HCT116 (cell line): Measurements from ENCODE around the gene CCDC74A. TPM values are rescaled to one million over a fixed set of nuclear protein-coding genes. Genes with fewer than 3 reads are reported as not detected.
"Not testable (repeated sequence)": the region's sequence is repeated elsewhere in the genome, so short reads cannot be mapped to it uniquely, and the experiment has no call there.

Experiments used
- ATAC-seq: fragments of 200-7000 bp; cut with Tn5 transposase; 2 replicates; pipeline ENCODE4 v1.9.1; 2020; ENCODE audit warnings: mild to moderate bottlenecking, moderate library complexity
- BruUV-seq: library from RNA; stranded (reverse); fragments of 400-500 nt; replicated peaks from 2 replicates; lab custom pipeline; 2021; lab: Mats Ljungman, UMichigan
- CTCF ChIA-PET: fragments of 300-600 bp; sonication (Branson Sonifier 250); formaldehyde crosslinking; loops from one replicate; lab custom pipeline; 2021; ENCODE audit warnings: antibody characterized with exemption; lab: Charles Lee
- POLR2A ChIA-PET: fragments of 300-600, 350-600 bp; sonication (Branson Sonifier 250); formaldehyde crosslinking; loops from one replicate; lab custom pipeline; 2021; ENCODE audit warnings: antibody characterized with exemption; lab: Charles Lee
- RAD21 ChIA-PET, 2 experiments: fragments of 300-600 bp; sonication (Branson Sonifier 250); formaldehyde crosslinking; loops; one replicate each; lab custom pipeline; 2023; ENCODE audit warnings: low total read pairs in 2 of 2; ENCODE audit not compliant: uncharacterized antibody in 2 of 2, unreplicated experiment in 2 of 2, low non-redundant PET in 1 of 2; lab: Charles Lee
- DNase-seq: peaks from one replicate; pipeline ENCODE4 v3.0.0-alpha.2; 2010; ENCODE audit warnings: low read depth, low spot score
- H2AFZ ChIP-seq: fragments of 200-600 bp; shearing (Covaris generic), sonication (generic); 2 replicates; pipeline ENCODE4 v1.6.1; 2017; ENCODE audit warnings: low read depth, mixed run types, mixed read lengths, antibody characterized with exemption, low read length; ENCODE audit not compliant: poor library complexity, severe bottlenecking
- H3K27ac ChIP-seq: 2 replicates; pipeline ENCODE4 v1.5.1; 2012; ENCODE audit warnings: low read depth, low read length
- H3K27me3 ChIP-seq: fragments of 200-600 bp; sonication (generic); 2 replicates; pipeline ENCODE4 v1.6.1; 2016; ENCODE audit warnings: mixed run types, low read length, mixed read lengths; ENCODE audit not compliant: insufficient read depth
- H3K36me3 ChIP-seq, 2 experiments: fragments of 200-500 bp in 1 of 2; fragments of 200-600 bp in 1 of 2; sonication (Bioruptor generic) in 1 of 2; sonication (generic) in 1 of 2; 2 replicates each; pipeline versions ENCODE4 v1.5.1 to v1.6.1; 2014 to 2016; ENCODE audit warnings: low read length in 2 of 2, inconsistent platforms in 1 of 2, mixed read lengths in 1 of 2, mixed run types in 1 of 2; ENCODE audit not compliant: insufficient read depth in 2 of 2, control insufficient read depth in 1 of 2
- H3K4me1 ChIP-seq, 2 experiments: fragments of 200-600 bp in 1 of 2; sonication (generic) in 1 of 2; 2 replicates each; pipeline versions ENCODE4 v1.5.1 to v1.6.1; 2012 to 2017; ENCODE audit warnings: low read length in 2 of 2, inconsistent platforms in 1 of 2, mild to moderate bottlenecking in 1 of 2, mixed read lengths in 1 of 2, mixed run types in 1 of 2, moderate library complexity in 1 of 2; ENCODE audit not compliant: insufficient read depth in 2 of 2, control insufficient read depth in 1 of 2
- H3K4me2 ChIP-seq: fragments of 200-600 bp; sonication (generic); 2 replicates; pipeline ENCODE4 v1.6.1; 2017; ENCODE audit warnings: mixed run types, low read length, mixed read lengths
- H3K4me3 ChIP-seq, 2 experiments: fragments of 200-600 bp in 1 of 2; sonication (generic) in 1 of 2; replicated peaks in 1 of 2; 2 replicates each; pipeline ENCODE4 v1.5.1; 2011 to 2016; ENCODE audit warnings: low read length in 2 of 2, control low read depth in 1 of 2, low read depth in 1 of 2, mild to moderate bottlenecking in 1 of 2, mixed read lengths in 1 of 2, mixed run types in 1 of 2
- H3K79me2 ChIP-seq: fragments of 200-600 bp; sonication (generic); 2 replicates; pipeline ENCODE4 v1.6.1; 2017; ENCODE audit warnings: mild to moderate bottlenecking, mixed run types, low read length, moderate library complexity, mixed read lengths; ENCODE audit not compliant: insufficient read depth
- H3K9ac ChIP-seq: fragments of 200-600 bp; sonication (generic); 2 replicates; pipeline ENCODE4 v1.6.1; 2016; ENCODE audit warnings: low read length, mixed read lengths
- H3K9me2 ChIP-seq: fragments of 200-600 bp; sonication (generic), shearing (Covaris generic); 2 replicates; pipeline ENCODE4 v1.6.1; 2017; ENCODE audit warnings: mixed run types, mild to moderate bottlenecking, moderate library complexity; ENCODE audit not compliant: insufficient read depth
- H3K9me3 ChIP-seq, 2 experiments: fragments of 200-500 bp in 1 of 2; fragments of 200-600 bp in 1 of 2; sonication (Bioruptor generic) in 1 of 2; sonication (generic) in 1 of 2; 2 replicates each; pipeline ENCODE4 v1.6.1; 2014 to 2017; ENCODE audit warnings: low read length in 2 of 2, mixed read lengths in 2 of 2, inconsistent platforms in 1 of 2, low read depth in 1 of 2, mild to moderate bottlenecking in 1 of 2, mixed run types in 1 of 2, moderate library complexity in 1 of 2; ENCODE audit not compliant: control insufficient read depth in 1 of 2, insufficient read depth in 1 of 2
- H4K20me1 ChIP-seq: fragments of 200-600 bp; sonication (generic), shearing (Covaris generic); 2 replicates; pipeline ENCODE4 v1.6.1; 2017; ENCODE audit warnings: mixed run types, mild to moderate bottlenecking, moderate library complexity; ENCODE audit not compliant: insufficient read depth
- CTCF ChIP-seq, 3 experiments: fragments of 200-600 bp in 1 of 3; sonication (generic) in 1 of 3; IDR thresholded peaks in 2 of 3; conservative IDR thresholded peaks in 1 of 3; 2 replicates each; pipeline ENCODE4 v1.5.1; 2012 to 2017; ENCODE audit warnings: low read depth in 2 of 3, low read length in 2 of 3, antibody characterized with exemption in 1 of 3, borderline replicate concordance in 1 of 3, control low read depth in 1 of 3, mild to moderate bottlenecking in 1 of 3, mixed read lengths in 1 of 3, mixed run types in 1 of 3, moderate library complexity in 1 of 3; ENCODE audit not compliant: insufficient read depth in 1 of 3
- RAD21 ChIP-seq: IDR thresholded peaks from 2 replicates; pipeline ENCODE4 v1.6.1; 2012; ENCODE audit warnings: low read depth, mild to moderate bottlenecking
- intact Hi-C: fragments of 100-400 bp; cut with micrococcal nuclease; formaldehyde crosslinking; loops from 2 replicates; pipeline ENCODE4 v1.10.0; 2022
- total RNA-seq: library from RNA; stranded (reverse); gene quantifications from one replicate; pipeline ENCODE4 v1.2.1, GENCODE V29; 2021; ENCODE audit not compliant: unreplicated experiment

CCDC74A gene
- total RNA-seq, 1 experiment from 2014 or later = 13.6 TPM

GRCh38 chr2:131529864-131530445 is 2.3 kb downstream of the CCDC74A start:
- CTCF ChIA-PET, H3K27me3 ChIP-seq, DNase-seq, ATAC-seq, H3K9me2 ChIP-seq, H3K79me2 ChIP-seq, H3K9me3 ChIP-seq, H3K4me2 ChIP-seq, H3K36me3 ChIP-seq, H3K4me1 ChIP-seq, POLR2A ChIA-PET, RAD21 ChIA-PET, H3K27ac ChIP-seq, H2AFZ ChIP-seq, H3K9ac ChIP-seq, H3K4me3 ChIP-seq, BruUV-seq, H4K20me1 ChIP-seq: not testable (repeated sequence)
- intact Hi-C loops = loop anchor here (5.0 kb wide), 1 partner anchor 118 kb away; no protein-coding TSS in a partner anchor

DNA sequence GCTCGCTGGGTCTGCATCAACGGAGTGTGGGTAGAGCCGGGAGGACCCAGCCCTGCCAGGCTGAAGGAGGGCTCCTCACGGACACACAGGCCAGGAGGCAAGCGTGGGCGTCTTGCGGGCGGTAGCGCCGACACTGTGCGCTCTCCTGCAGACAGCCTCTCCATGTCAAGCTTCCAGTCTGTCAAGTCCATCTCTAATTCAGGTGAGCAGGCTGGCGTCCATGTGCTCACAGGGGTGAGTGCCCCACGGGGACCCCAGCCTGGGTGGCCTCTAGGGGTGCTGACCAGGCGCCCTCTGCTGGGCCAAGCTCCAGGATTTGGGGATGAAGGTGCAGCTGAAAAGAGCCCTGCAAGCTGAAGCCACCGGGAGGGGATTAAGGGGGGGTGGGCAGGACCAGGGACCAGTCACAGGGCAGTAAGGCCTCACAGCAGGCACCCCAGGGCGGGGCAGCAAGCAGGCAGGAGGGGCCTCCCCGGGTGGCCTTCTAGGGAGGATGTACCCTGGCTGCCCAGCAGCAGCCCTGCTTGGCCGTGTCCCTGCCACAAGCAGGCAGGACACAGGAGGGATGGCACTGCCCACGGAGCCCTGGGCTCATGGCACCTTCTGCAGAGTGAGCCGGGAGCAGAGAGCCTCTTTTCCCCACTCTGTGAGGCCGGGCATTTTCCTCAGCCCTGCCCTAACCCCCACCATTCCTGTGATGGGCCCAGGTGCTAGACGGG is 3.1 kb downstream of the CCDC74A start:
- H3K79me2 ChIP-seq, ATAC-seq, POLR2A ChIA-PET, H3K4me2 ChIP-seq: not testable (repeated sequence)
- TF ChIP-seq RAD21 = 0 out of 2 replicates have a peak, but pooled peaks have one; percentile 14
- TF ChIP-seq CTCF (IDR thresholded peaks at IDR 0.05 in 2 of 3, conservative IDR thresholded peaks at IDR 0.05 in 1 of 3; ENCODE audit: borderline replicate concordance in 1 of 3, insufficient read depth in 1 of 3, low read depth in 2 of 3, low read length in 2 of 3) = 0 out of 6 replicates have a peak, but pooled peaks of 2 of the 3 experiments have one; percentile 4 to 7
- TF ChIP-seq, all 23 proteins: peak for 2; not testable (repeated sequence) for 21
- CTCF ChIA-PET, H2AFZ ChIP-seq, H3K27me3 ChIP-seq, H4K20me1 ChIP-seq, BruUV-seq, H3K4me1 ChIP-seq, H3K4me3 ChIP-seq, RAD21 ChIA-PET, DNase-seq, H3K9me3 ChIP-seq, H3K27ac ChIP-seq, intact Hi-C loops, H3K9me2 ChIP-seq, H3K9ac ChIP-seq, H3K36me3 ChIP-seq: not testable (repeated sequence)

- H3K27me3 ChIP-seq, ATAC-seq, H3K9me2 ChIP-seq, H3K4me1 ChIP-seq, CTCF ChIA-PET, H3K27ac ChIP-seq, H3K79me2 ChIP-seq, POLR2A ChIA-PET, H3K9me3 ChIP-seq, intact Hi-C loops, H3K4me3 ChIP-seq, H3K36me3 ChIP-seq, H4K20me1 ChIP-seq, H3K4me2 ChIP-seq, DNase-seq, RAD21 ChIA-PET, H2AFZ ChIP-seq, BruUV-seq, H3K9ac ChIP-seq: not testable (repeated sequence)
These were observed 4.0 kb downstream of the CCDC74A start for GRCh38 chr2:131531547-131532185.
